ENCODE results near the gene CDK18. TPM values are rescaled to one million over a fixed set of nuclear protein-coding genes. Genes with fewer than 3 reads are reported as not detected.

CDK18 gene
- total and polyA plus RNA-seq, 4 donors = 2.4 to 3.7 (median 3.1) TPM

DNA sequence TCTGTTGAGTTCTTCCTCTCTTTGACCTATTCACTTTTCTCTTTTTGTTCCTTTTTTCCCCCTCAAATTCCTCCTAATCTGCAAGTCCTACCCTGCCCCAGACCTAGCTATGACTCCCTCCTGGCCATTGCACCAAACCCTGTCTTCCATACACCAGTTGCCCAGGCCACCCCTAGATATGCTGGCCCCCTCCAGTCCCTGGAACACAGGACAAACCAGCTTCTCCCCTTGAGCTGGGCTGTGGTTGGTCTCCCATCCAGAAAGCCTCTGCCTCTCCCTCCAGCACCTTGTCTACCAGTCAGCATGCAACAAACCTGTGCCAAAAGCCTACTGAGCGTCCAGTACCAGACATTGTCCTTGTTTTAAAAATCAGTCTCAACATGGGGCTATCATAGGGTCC, 68.0 kb downstream of the CDK18 start:
- H3K9me3 ChIP-seq (ENCODE audit: control insufficient read depth in 4 of 4, low read length in 3 of 4) = no peaks in the 10 kb centered on the region
- peaks cover 0 to 4% (median 1%) of the 10 kb centered on the region in 4 donors for H3K4me1 ChIP-seq (ENCODE audit: control insufficient read depth in 4 of 4, insufficient read depth in 4 of 4, low read length in 3 of 4)
- no peak overlapping the region for H3K27ac ChIP-seq (ENCODE audit: low read depth in 1 of 2, low read length in 2 of 2)
- no peak for DNase-seq (ENCODE audit: low spot score)
- H3K27me3 ChIP-seq (ENCODE audit: control insufficient read depth in 4 of 4, insufficient read depth in 4 of 4, low read length in 3 of 4) = peaks cover 0 to 6% (median 2%) of the 10 kb centered on the region in 4 donors
- H3K36me3 ChIP-seq (ENCODE audit: control insufficient read depth in 4 of 4, insufficient read depth in 3 of 4, low read depth in 1 of 4, low read length in 3 of 4) = no peaks in the 10 kb centered on the region
- no peak for TF ChIP-seq YY1 (IDR thresholded peaks at IDR 0.05)
- no peak for TF ChIP-seq ATF3 (IDR thresholded peaks at IDR 0.05)
- no peak for TF ChIP-seq RAD21 (IDR thresholded peaks at IDR 0.05)
- TF ChIP-seq HNF4A (conservative IDR thresholded peaks at IDR 0.05) = no peak
- no peak for TF ChIP-seq ZBTB33 (IDR thresholded peaks at IDR 0.05)
- no peak for TF ChIP-seq GABPA (IDR thresholded peaks at IDR 0.05 in 1 of 2, conservative IDR thresholded peaks at IDR 0.05 in 1 of 2)
- no peak for TF ChIP-seq HNF4G (IDR thresholded peaks at IDR 0.05)
- no peak for TF ChIP-seq TAF1 (conservative IDR thresholded peaks at IDR 0.05)
- no peak for TF ChIP-seq FOXA2 (IDR thresholded peaks at IDR 0.05)
- no peak for TF ChIP-seq FOXA1 (IDR thresholded peaks at IDR 0.05)
- TF ChIP-seq, protein P1, sequence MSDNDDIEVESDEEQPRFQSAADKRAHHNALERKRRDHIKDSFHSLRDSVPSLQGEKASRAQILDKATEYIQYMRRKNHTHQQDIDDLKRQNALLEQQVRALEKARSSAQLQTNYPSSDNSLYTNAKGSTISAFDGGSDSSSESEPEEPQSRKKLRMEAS (IDR thresholded peaks at IDR 0.05) = no peak
- H3K9ac ChIP-seq (ENCODE audit: low read depth in 1 of 2, low read length in 2 of 2) = no peak overlapping the region
- H3K4me3 ChIP-seq (ENCODE audit: low read depth in 1 of 3, low read length in 3 of 3) = no peak overlapping the region
- WGBS = 89% methylated on average over 1 of the region's 1 CpG

GRCh38 chr1:205575294-205575885, 70.9 kb downstream of the CDK18 start:
- Histone ChIP-seq H3K9me3 (ENCODE audit: control insufficient read depth in 4 of 4, low read length in 3 of 4) (no peaks in the 10 kb centered on the region), H3K4me3 (ENCODE audit: low read depth in 1 of 3, low read length in 3 of 3) (no peak overlapping the region), H3K9ac (ENCODE audit: low read depth in 1 of 2, low read length in 2 of 2) (no peak overlapping the region), H3K27me3 (ENCODE audit: control insufficient read depth in 4 of 4, insufficient read depth in 4 of 4, low read length in 3 of 4) (peaks cover 0 to 12% (median under 1%) of the 10 kb centered on the region in 4 donors), H3K4me1 (ENCODE audit: control insufficient read depth in 4 of 4, insufficient read depth in 4 of 4, low read length in 3 of 4) (no peaks in the 10 kb centered on the region), H3K27ac (ENCODE audit: low read depth in 1 of 2, low read length in 2 of 2) (no peak overlapping the region), H3K36me3 (ENCODE audit: control insufficient read depth in 4 of 4, insufficient read depth in 3 of 4, low read depth in 1 of 4, low read length in 3 of 4) (no peaks in the 10 kb centered on the region)
- no peak for TF ChIP-seq JUND (IDR thresholded peaks at IDR 0.05)
- no peak for TF ChIP-seq RXRA (IDR thresholded peaks at IDR 0.05)
- no peak for TF ChIP-seq SP1 (IDR thresholded peaks at IDR 0.05)
- no peak for TF ChIP-seq ATF3 (IDR thresholded peaks at IDR 0.05)
- TF ChIP-seq FOXA2 (IDR thresholded peaks at IDR 0.05) = no peak
- no peak for TF ChIP-seq REST (IDR thresholded peaks at IDR 0.05)
- TF ChIP-seq GABPA (IDR thresholded peaks at IDR 0.05 in 1 of 2, conservative IDR thresholded peaks at IDR 0.05 in 1 of 2) = no peak
- TF ChIP-seq FOXA1 (IDR thresholded peaks at IDR 0.05) = no peak
- no peak for TF ChIP-seq HNF4A (conservative IDR thresholded peaks at IDR 0.05)
- no peak for TF ChIP-seq RAD21 (IDR thresholded peaks at IDR 0.05)
- no peak for TF ChIP-seq NR2F2 (IDR thresholded peaks at IDR 0.05)
- no peak for TF ChIP-seq EGR1 (IDR thresholded peaks at IDR 0.05; ENCODE audit: low read depth in 2 of 2)
- TF ChIP-seq, protein P1 (IDR thresholded peaks at IDR 0.05) = no peak
- no peak for TF ChIP-seq TAF1 (conservative IDR thresholded peaks at IDR 0.05)
- no peak for TF ChIP-seq CTCF (IDR thresholded peaks at IDR 0.05; ENCODE audit: low read depth, low read length, missing input control)
- TF ChIP-seq ZBTB33 (IDR thresholded peaks at IDR 0.05) = no peak
- TF ChIP-seq YY1 (IDR thresholded peaks at IDR 0.05) = no peak
- no peak for TF ChIP-seq HNF4G (IDR thresholded peaks at IDR 0.05)
- 41% methylated on average over 1 of the region's 1 CpG for WGBS
- no peak for DNase-seq (ENCODE audit: low spot score)
